Activated T-cell treated with anti-CD3 and anti-CD28 coated beads, Interleukin-2, amount 50 U/mL, for 48 hours (primary cell): ENCODE measurements around the gene GPR37.

Experiments
- DNase-seq, 2 experiments: peaks; one replicate each; pipeline ENCODE4 v3.0.0-alpha.2; 2020

GPR37 gene

GRCh38 chr7:124779620-124780019, 14.0 kb upstream of the GPR37 start:
- DNase-seq = no peak

GRCh38 chr7:124779194-124779593, 13.6 kb upstream of the GPR37 start:
- no peak for DNase-seq

- DNase-seq = no peak
These were observed 11.7 kb upstream of the GPR37 start for GRCh38 chr7:124777268-124777667.

GRCh38 chr7:124776153-124776552, 10.6 kb upstream of the GPR37 start:
- DNase-seq = no peak

- no peak for DNase-seq
These were observed 9.8 kb upstream of the GPR37 start for GRCh38 chr7:124775422-124775821.

GRCh38 chr7:124773938-124774337, 8.3 kb upstream of the GPR37 start:
- DNase-seq = no peak

GRCh38 chr7:124773339-124773738, 7.7 kb upstream of the GPR37 start:
- DNase-seq = no peak

GRCh38 chr7:124769136-124769535, 3.5 kb upstream of the GPR37 start:
- no peak for DNase-seq

GRCh38 chr7:124768525-124768924, 2.9 kb upstream of the GPR37 start:
- DNase-seq = no peak

GRCh38 chr7:124764847-124765400, 668 bp downstream of the GPR37 start:
- peak; percentile 38 to 42 for DNase-seq

- DNase-seq = no peak
These were observed 1.3 kb downstream of the GPR37 start for GRCh38 chr7:124764051-124764846.

- DNase-seq = no peak
These were observed 2.9 kb downstream of the GPR37 start for GRCh38 chr7:124762611-124763143.

GRCh38 chr7:124761164-124761715, 4.4 kb downstream of the GPR37 start:
- DNase-seq = no peak

GRCh38 chr7:124758327-124758726, 7.3 kb downstream of the GPR37 start:
- DNase-seq = no peak

GRCh38 chr7:124754576-124755268, 10.9 kb downstream of the GPR37 start:
- no peak for DNase-seq

- no peak for DNase-seq
These were observed 13.3 kb downstream of the GPR37 start for GRCh38 chr7:124752310-124752709.

GRCh38 chr7:124751027-124751426, 14.6 kb downstream of the GPR37 start:
- DNase-seq = no peak

GRCh38 chr7:124747072-124747471, 18.5 kb downstream of the GPR37 start:
- DNase-seq = no peak

- no peak for DNase-seq
These were observed 27.0 kb downstream of the GPR37 start for GRCh38 chr7:124738639-124739038.

- DNase-seq = no peak
These were observed 27.8 kb downstream of the GPR37 start for GRCh38 chr7:124737760-124738300.

GRCh38 chr7:124728610-124729009, 37.0 kb downstream of the GPR37 start:
- no peak for DNase-seq

- DNase-seq = no peak
These were observed 40.9 kb downstream of the GPR37 start for GRCh38 chr7:124724507-124725192.

GRCh38 chr7:124724079-124724478, 41.5 kb downstream of the GPR37 start:
- no peak for DNase-seq
